Measurements from ENCODE around the gene UBTF. TPM values are rescaled to one million over a fixed set of nuclear protein-coding genes. Genes with fewer than 3 reads are reported as not detected.

UBTF gene
- total RNA-seq, 1 experiment from 2014 or later, result 75.9 TPM

GRCh38 chr17:44188576-44189403 lies 30.7 kb downstream of the UBTF start:
- H3K4me1 Mint-ChIP-seq, result peaks cover 34% of the 10 kb centered on the region
- no peak for DNase-seq (ENCODE audit: low spot score)
- H3K4me3 Mint-ChIP-seq, result peak overlapping the region; percentile 100; the same call in 1 of the 2 replicates
- CTCF ChIA-PET, result interaction anchor here (0.6 to 1.0 kb wide), 2 partner anchors 15 to 18 kb away, joined by 3 read pairs; no protein-coding TSS in a partner anchor
- POLR2A ChIA-PET, result interaction anchor here (0.7 to 1.0 kb wide), 2 partner anchors 128 to 467 kb away, joined by 3 read pairs; partner anchors contain the start of gene MEIOC
- peaks cover 12% of the 10 kb centered on the region for H3K36me3 Mint-ChIP-seq
- no peaks in the 10 kb centered on the region for H3K9me3 Mint-ChIP-seq
- TF ChIP-seq ZNF416 (CRISPR knock-in tag; IDR thresholded peaks at IDR 0.05) (no peak), CREB1 (CRISPR knock-in tag; IDR thresholded peaks at IDR 0.05) (no peak), ERG (CRISPR knock-in tag; IDR thresholded peaks at IDR 0.05) (no peak)
- ATAC-seq, result no peak
- no peak overlapping the region for H3K27ac Mint-ChIP-seq
- no peaks in the 10 kb centered on the region for H3K27me3 Mint-ChIP-seq (ENCODE audit: low read depth)

GRCh38 chr17:44187131-44187899 lies 32.2 kb downstream of the UBTF start:
- peak overlapping the region; percentile 99 for H3K27ac Mint-ChIP-seq
- ATAC-seq, result peak; percentile 65
- H3K9me3 Mint-ChIP-seq, result no peaks in the 10 kb centered on the region
- peaks cover 26% of the 10 kb centered on the region for H3K4me1 Mint-ChIP-seq
- ChIA-PET CTCF (interaction anchor here (0.7 to 4.3 kb wide), 19 partner anchors 11 to 307 kb away, joined by 3 to 31 read pairs (median 7); partner anchors contain the start of genes ASB16, GRN, HDAC5 and RUNDC3A), POLR2A (interaction anchor here (0.6 to 2.0 kb wide), 7 partner anchors 12 to 129 kb away, joined by 3 to 11 read pairs (median 6); partner anchors contain the start of genes ASB16 and UBTF)
- H3K36me3 Mint-ChIP-seq, result peaks cover 18% of the 10 kb centered on the region
- TF ChIP-seq ZNF232 (CRISPR knock-in tag; IDR thresholded peaks at IDR 0.05), result 0 out of 2 replicates have a peak, but pooled peaks have one; percentile 37
- TF ChIP-seq ATF6 (CRISPR knock-in tag; IDR thresholded peaks at IDR 0.05), result no peak
- TF ChIP-seq TEAD4 (CRISPR knock-in tag; IDR thresholded peaks at IDR 0.05), result no peak
- TF ChIP-seq E2F4 (CRISPR knock-in tag; IDR thresholded peaks at IDR 0.05; ENCODE audit: borderline replicate concordance, low read depth), result no peak
- TF ChIP-seq ZNF532 (CRISPR knock-in tag; IDR thresholded peaks at IDR 0.05; ENCODE audit: borderline replicate concordance), result no peak
- peak; percentile 21; the same call in 1 of the 2 replicates for TF ChIP-seq FOXP1 (CRISPR knock-in tag; IDR thresholded peaks at IDR 0.05; ENCODE audit: borderline replicate concordance)
- peak overlapping the region; percentile 100 for H3K4me3 Mint-ChIP-seq
- H3K27me3 Mint-ChIP-seq (ENCODE audit: low read depth), result no peaks in the 10 kb centered on the region
- no peak for DNase-seq (ENCODE audit: low spot score)
